Thyroid gland (tissue), 4 donors: ENCODE data around the gene VMAC. TPM values are rescaled to one million over a fixed set of nuclear protein-coding genes. Genes with fewer than 3 reads are reported as not detected.

Experiments used
- DNase-seq, 2 donors: peaks; one replicate each; pipeline ENCODE4 v3.0.0-alpha.2; 2019
- H3K27ac ChIP-seq, 3 donors: fragments of 200-600 bp; sonication (generic); 1 replicate in 2 of 3; 2 replicates in 1 of 3; pipeline ENCODE4 v1.5.1; 2016 to 2019; ENCODE audit warnings: mild to moderate bottlenecking in 1 of 3, moderate library complexity in 1 of 3
- H3K27me3 ChIP-seq: fragments of 200-600 bp; sonication (generic); one replicate; pipeline ENCODE4 v1.5.1; 2019
- H3K36me3 ChIP-seq, 2 donors: fragments of 200-600 bp; sonication (generic); one replicate each; pipeline ENCODE4 v1.5.1; 2016 to 2019
- H3K4me1 ChIP-seq, 2 donors: fragments of 200-600 bp; sonication (generic); one replicate each; pipeline ENCODE4 v1.5.1; 2017 to 2019
- H3K4me3 ChIP-seq, 3 donors: fragments of 200-600 bp; sonication (generic); replicated peaks in 1 of 3; 1 replicate in 2 of 3; 2 replicates in 1 of 3; pipeline ENCODE4 v1.5.1; 2016; ENCODE audit warnings: mild to moderate bottlenecking in 1 of 3
- H3K9me3 ChIP-seq: fragments of 200-600 bp; sonication (generic); one replicate; pipeline ENCODE4 v1.5.1; 2017
- CTCF ChIP-seq, 6 experiments: fragments of 200-600 bp in 3 of 6; fragments of 450-650 bp in 3 of 6; sonication (generic) in 3 of 6; IDR thresholded peaks; one replicate each; pipeline ENCODE4 v1.5.1; 2016 to 2019; ENCODE audit warnings: antibody characterized with exemption in 6 of 6, mild to moderate bottlenecking in 2 of 6, inconsistent platforms in 1 of 6, moderate library complexity in 1 of 6
- POLR2A ChIP-seq, 2 donors: fragments of 450-650 bp; IDR thresholded peaks; one replicate each; pipeline ENCODE4 v1.6.1; 2017; ENCODE audit warnings: antibody characterized with exemption in 2 of 2, mild to moderate bottlenecking in 2 of 2, moderate library complexity in 1 of 2
- WGBS, 2 donors: methylation state at CpG; one replicate each; pipeline ENCODE4 v1.1.5; 2017; 5-methylcytosine and 5-hydroxymethylcytosine counted together
- intact Hi-C: fragments of 100-400 bp; cut with DNase I; formaldehyde crosslinking; loops from one replicate; pipeline ENCODE4 v1.15.1; 2023
- total RNA-seq, 4 donors: library from RNA; depleted of rRNA; stranded (reverse); fragments of >200 nt; gene quantifications; one replicate each; pipeline ENCODE4 v1.2.3, GENCODE V29; 2016

The VMAC gene
- total RNA-seq, 4 donors from 2014 or later: 14.3 to 27.2 (median 17.8) TPM

- TF ChIP-seq POLR2A (IDR thresholded peaks at IDR 0.05): no peak
- TF ChIP-seq CTCF (IDR thresholded peaks at IDR 0.05): no peak
- WGBS, 2 donors: 80 to 93% methylated on average over 7 to 10 of the region's 10 CpGs
- Histone ChIP-seq H3K9me3 (no peaks in the 10 kb centered on the region), H3K4me3 (no peak overlapping the region), H3K27ac (no peak overlapping the region), H3K4me1 (peaks cover 10 to 25% of the 10 kb centered on the region in 2 donors), H3K27me3 (no peaks in the 10 kb centered on the region), H3K36me3 (peaks cover 16 to 18% of the 10 kb centered on the region in 2 donors)
- no peak for DNase-seq
- intact Hi-C loops: no loop called here
Observed at GRCh38 chr19:5943623-5944022, 39.0 kb downstream of the VMAC start.

- no peaks in the 10 kb centered on the region for H3K9me3 ChIP-seq
- H3K36me3 ChIP-seq: no peaks in the 10 kb centered on the region
- 55 to 73% methylated on average over 13 of the region's 13 CpGs for WGBS, 2 donors
- H3K4me3 ChIP-seq: no peak overlapping the region
- H3K27ac ChIP-seq: peak overlapping the region in 2 of 3 donors; percentile 72 to 74
- no peaks in the 10 kb centered on the region for H3K27me3 ChIP-seq
- H3K4me1 ChIP-seq: peaks cover 46 to 63% of the 10 kb centered on the region in 2 donors
- peak in 1 of 2 donors; percentile 39 for DNase-seq
- intact Hi-C loops: no loop called here
- TF ChIP-seq CTCF (IDR thresholded peaks at IDR 0.05): no peak
- TF ChIP-seq POLR2A (IDR thresholded peaks at IDR 0.05): no peak
Observed at GRCh38 chr19:5947435-5947834, 42.8 kb downstream of the VMAC start.

- intact Hi-C loops: no loop called here
- TF ChIP-seq POLR2A (IDR thresholded peaks at IDR 0.05): no peak
- TF ChIP-seq CTCF (IDR thresholded peaks at IDR 0.05): no peak
- WGBS, 2 donors: 53 to 66% methylated on average over 13 of the region's 13 CpGs
- peak; percentile 52 to 58 for DNase-seq
- H3K4me3 ChIP-seq: no peak overlapping the region
- peak overlapping the region; percentile 63 to 74 (median 72) for H3K27ac ChIP-seq
- H3K36me3 ChIP-seq: no peaks in the 10 kb centered on the region
- H3K4me1 ChIP-seq: peaks cover 62 to 78% of the 10 kb centered on the region in 2 donors
- H3K27me3 ChIP-seq: no peaks in the 10 kb centered on the region
- no peaks in the 10 kb centered on the region for H3K9me3 ChIP-seq
Observed at GRCh38 chr19:5948752-5949564, 44.3 kb downstream of the VMAC start.

DNA sequence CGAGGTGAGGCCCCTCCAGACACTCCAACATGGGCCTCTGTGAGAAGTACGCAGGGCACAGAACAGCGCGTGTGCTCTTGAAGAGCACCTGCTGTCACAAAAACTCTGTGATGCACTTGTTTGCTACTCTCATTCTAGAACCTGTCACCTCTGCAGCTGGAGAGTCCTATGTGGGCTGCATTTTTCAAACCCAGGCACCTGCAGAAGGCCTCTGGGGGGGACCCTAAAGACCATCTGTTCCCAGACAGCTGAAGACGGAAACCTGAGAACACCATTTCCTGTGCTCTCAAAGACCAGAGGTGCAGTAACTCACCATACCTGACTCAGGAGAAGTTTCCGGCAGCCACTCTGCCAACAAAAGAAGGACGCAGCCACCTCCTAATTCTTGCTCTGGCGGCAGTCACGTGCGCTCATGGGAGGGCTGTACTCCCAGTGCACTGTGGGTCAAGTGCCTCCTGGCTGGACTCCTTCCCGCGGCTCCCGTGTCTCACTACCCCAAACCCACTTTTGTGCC lies 45.2 kb downstream of the VMAC start:
- no peak for TF ChIP-seq CTCF (IDR thresholded peaks at IDR 0.05)
- peak in 1 of 2 donors; percentile 37 for TF ChIP-seq POLR2A (IDR thresholded peaks at IDR 0.05)
- intact Hi-C loops: no loop called here
- peak; percentile 94 to 95 for DNase-seq
- 39 to 45% methylated on average over 10 to 13 of the region's 13 CpGs for WGBS, 2 donors
- Histone ChIP-seq H3K4me1 (peaks cover 69 to 87% of the 10 kb centered on the region in 2 donors), H3K27ac (peak overlapping the region; percentile 64 to 74 (median 72)), H3K36me3 (no peaks in the 10 kb centered on the region), H3K27me3 (no peaks in the 10 kb centered on the region), H3K4me3 (no peak overlapping the region), H3K9me3 (no peaks in the 10 kb centered on the region)

DNA sequence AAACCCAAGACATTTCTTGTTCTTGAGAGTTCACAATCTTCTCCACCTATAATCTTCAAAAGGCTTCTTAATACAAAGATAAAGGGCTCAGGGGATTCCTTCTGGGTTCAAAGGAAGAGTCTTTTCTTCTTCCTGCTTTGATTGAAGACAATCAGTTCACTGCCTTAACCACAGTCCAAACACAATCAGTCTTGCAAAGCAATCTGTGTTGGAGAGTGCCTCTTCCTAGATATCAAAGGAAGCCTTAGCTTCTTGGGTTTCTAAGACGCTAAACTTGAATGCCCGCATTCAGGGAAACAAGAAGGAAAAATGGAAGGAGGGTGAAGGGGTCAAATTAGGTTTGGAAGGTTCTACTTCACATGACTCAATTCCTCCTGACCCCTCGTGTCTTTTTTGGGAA lies 46.1 kb downstream of the VMAC start:
- Histone ChIP-seq H3K27me3 (no peaks in the 10 kb centered on the region), H3K36me3 (no peaks in the 10 kb centered on the region), H3K4me3 (no peak overlapping the region), H3K9me3 (no peaks in the 10 kb centered on the region), H3K27ac (peak overlapping the region in 1 of 3 donors; percentile 37), H3K4me1 (peaks cover 78 to 96% of the 10 kb centered on the region in 2 donors)
- TF ChIP-seq POLR2A (IDR thresholded peaks at IDR 0.05) (no peak), CTCF (IDR thresholded peaks at IDR 0.05) (no peak)
- intact Hi-C loops: no loop called here
- DNase-seq: no peak
- WGBS, 2 donors: 52 to 55% methylated on average over 3 of the region's 3 CpGs
